Stimulated activated CD4-positive, alpha-beta T cell treated with anti-CD3 and anti-CD28 coated beads, TNF-alpha, amount 100 ng/mL, for 24 hours (primary cell): ENCODE results near the gene ZNF774.
"Not testable (repeated sequence)": the region's sequence is repeated elsewhere in the genome, so short reads cannot be mapped to it uniquely, and the experiment has no call there.

Source experiments
- DNase-seq, 3 experiments: peaks; one replicate each; pipeline ENCODE4 v3.0.0-alpha.2; 2020; ENCODE audit warnings: low read depth in 3 of 3

The ZNF774 gene

DNA sequence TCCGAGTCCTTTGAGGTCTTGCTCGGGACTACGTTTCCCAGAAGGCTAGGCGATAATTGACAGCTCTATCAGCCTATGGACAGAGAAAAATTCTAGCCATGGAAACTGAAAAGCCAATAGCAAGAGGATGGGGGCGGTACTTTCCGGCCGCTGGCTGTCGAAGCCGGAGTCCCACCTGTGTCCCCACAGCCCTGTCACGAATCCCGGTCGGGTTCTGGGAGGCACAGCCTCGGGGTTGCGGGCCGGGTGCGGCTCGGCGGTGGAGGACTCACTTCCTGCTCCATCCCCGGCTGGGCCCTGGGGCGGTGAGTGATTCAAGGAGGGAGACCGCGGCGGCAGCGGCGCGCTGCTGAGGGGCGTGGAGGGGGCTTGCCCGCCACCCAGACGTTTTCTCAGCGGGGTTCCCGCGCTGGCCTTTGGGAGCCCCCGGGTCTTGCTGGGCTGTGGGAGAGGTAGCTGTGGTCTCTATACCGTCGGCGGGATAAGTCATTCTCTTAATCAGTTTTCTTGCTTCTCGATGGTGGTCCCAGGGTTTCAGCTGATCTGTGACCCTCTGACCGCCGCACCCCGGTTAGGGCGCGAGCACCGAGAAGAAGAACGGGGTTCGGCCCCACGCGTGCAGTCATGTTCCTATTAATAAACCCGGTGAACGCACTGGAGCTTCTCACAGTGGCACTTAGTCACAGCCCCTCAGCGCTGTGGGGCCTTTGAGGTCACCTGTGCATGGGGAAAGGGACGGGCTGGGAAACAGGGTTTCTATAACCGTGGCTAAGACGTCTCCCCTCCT is at the start of gene ZNF774:
TSS of gene ZNF774 (plus strand) at position 178 of the 787 bp plus-strand sequence. CDS start 2,377 bp downstream, outside the sequence.
- peak; percentile 77 to 91 (median 82) for DNase-seq

DNA sequence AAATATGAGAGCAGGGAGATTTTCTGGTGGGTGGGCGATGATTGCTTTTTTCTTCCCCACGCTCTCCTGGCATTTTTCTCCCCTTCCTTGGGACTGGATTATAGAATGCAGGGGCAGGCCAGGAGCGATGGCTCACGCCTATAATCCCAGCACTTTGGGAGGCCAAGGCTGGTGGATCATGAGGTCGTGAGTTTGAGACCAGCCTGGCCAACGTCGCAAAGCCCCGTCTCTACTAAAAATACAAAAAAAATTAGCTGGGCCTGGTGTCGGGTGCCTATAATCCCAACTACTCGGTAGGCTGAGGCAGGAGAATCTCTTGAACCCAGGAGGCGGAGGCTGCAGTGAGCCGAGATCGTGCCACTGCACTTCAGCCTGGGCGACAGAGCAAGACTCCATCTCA is 46.7 kb upstream of the ZNF774 start:
- not testable (repeated sequence) for DNase-seq

DNA sequence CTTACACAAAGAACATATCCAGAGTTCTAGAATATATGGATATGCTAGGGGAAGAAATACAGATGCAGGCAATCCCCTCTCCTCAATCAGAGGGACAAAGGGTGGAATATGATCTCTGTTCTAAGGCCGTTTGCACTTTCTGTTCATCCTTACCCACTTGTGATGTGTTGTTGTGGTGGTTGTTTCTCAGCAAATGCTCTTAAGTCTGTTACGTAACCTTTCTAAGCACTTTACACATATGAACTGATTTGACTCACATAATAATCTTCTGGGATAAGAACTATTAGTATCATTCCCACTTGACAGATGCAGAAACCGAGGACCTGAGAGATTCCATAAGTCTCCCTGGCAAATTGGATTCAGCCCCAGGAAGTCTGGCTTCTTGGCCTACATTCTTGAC is 46.2 kb upstream of the ZNF774 start:
- no peak for DNase-seq

DNA sequence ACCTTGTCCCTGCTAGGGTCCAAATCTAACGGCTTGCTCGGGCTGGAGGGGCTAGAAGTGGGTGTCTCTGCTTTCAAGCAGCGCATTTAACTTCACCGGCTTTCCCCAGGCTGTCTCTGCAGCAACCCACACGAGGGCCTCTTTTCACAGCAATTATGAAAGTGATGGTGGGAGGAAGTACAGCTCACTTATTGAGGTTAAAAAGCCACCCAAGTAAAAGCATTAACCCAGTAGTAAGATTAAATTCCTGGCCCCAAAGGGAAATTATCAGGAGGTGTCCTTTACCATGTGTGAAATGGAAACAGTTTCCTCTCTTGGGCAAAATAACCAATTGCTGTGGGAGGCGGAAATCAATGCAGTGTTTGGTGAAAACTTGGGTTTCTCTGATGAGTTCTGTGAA is 45.5 kb upstream of the ZNF774 start:
- DNase-seq, result peak in 2 of 3 experiments; percentile 24 to 30

DNA sequence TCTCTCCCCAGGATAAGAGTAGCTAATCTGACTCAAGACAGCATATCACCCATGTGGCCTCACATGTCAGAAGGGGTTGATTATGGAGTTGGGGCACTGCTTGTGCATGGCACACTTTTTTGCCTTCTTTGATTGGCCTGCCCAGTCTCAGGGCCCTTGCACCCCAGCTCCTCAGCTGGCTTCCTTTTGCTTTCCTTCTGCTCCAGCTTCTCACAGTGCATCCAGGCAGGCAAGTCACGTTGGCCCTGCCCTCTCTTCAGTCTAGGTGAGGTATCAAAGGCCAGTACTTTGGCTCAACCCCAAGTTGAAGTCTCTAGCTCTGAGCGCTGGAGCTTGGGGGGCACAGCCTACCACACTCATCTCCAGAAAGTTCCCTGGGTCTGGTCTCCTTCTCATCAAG is 44.4 kb upstream of the ZNF774 start:
- no peak for DNase-seq

DNA sequence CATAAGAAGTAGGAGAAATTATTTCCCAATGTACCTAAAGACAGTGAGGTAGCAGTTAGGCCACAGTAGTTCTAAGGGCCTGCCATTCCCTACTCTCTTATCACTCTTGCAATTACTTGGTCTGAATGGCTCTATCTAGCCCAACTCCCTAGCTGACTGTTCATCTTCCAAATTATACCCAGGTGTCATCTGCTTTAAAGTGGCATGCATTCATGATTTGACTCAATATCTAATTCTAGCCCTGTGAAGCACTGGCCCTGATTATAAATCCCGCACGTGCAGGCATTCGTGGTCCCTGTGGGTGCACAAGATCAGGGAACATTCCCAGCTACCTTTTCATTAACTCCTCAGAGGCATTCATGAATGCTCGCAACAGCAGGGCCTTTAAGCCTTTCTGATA is 43.1 kb upstream of the ZNF774 start:
- DNase-seq, result no peak

DNA sequence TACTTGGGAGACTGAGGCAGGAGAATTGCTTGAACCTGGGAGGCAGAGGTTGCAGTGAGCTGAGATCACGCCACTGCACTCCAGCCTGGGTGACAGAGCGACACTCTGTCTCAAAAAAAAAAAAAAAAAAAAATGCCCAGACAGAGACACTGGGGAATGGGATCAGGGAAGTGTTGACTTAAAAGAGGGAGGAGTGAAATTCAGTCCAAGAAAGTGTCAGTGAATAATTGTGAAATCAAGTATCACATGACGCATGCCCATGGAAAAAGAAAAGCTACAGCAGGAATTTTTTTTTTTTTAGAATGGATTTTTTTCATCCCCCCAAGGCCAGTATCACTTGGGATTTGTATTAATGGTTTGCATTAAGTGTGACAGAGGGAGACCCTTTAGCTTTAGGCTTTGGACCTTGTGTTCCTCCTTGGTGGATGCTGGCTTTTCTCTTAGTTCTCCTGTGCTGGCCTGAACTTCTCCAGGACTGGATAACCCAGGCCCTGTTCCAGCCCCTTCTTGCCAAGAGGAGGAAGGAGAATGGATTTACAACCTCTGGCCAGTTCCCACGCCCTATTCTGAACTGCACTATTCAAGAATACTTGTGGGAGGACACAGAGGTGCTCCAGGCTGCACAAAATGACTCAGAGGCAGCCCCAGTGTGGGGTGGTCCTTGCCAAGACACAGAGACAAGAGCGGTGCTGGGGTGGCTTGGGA is 36.7 kb upstream of the ZNF774 start:
- DNase-seq, result no peak

DNA sequence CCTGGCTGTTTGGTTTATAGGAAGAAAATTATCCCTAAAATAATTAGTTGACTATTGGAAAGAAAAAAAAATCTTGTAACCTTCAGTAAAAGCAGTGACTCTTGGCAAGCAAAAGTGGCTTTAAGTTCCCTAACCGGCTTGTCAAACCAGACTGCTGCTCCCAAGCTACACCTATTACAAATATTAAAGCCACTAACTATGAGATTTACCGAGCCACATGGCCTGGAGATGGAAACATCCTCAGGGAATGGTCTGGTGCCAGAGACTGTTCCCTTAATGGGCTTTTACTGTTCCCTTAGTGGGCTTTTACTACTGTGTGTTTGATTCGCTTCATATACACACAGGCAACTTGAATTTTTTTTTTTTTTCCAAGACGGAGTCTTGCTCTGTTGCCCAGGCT is 35.9 kb upstream of the ZNF774 start:
- no peak for DNase-seq

DNA sequence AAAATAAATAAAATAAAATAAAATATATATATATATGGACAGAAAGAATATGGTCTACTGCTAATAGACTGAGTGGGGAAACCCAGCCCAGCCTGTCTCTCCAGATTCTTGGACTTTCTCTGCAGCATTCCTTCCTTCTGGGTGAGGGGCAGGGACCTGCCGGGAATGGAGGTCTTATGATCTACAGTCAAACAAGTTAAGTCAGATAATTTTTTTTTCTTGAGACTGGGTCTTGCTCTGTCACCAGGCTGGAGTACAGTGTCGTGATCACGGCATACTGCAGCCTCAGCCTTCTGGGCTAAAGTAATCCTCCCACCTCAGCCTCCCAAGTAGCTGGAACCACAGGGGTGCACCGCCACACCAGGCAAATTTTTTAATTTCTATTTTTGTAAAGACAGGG is 33.5 kb upstream of the ZNF774 start:
- DNase-seq, result no peak

DNA sequence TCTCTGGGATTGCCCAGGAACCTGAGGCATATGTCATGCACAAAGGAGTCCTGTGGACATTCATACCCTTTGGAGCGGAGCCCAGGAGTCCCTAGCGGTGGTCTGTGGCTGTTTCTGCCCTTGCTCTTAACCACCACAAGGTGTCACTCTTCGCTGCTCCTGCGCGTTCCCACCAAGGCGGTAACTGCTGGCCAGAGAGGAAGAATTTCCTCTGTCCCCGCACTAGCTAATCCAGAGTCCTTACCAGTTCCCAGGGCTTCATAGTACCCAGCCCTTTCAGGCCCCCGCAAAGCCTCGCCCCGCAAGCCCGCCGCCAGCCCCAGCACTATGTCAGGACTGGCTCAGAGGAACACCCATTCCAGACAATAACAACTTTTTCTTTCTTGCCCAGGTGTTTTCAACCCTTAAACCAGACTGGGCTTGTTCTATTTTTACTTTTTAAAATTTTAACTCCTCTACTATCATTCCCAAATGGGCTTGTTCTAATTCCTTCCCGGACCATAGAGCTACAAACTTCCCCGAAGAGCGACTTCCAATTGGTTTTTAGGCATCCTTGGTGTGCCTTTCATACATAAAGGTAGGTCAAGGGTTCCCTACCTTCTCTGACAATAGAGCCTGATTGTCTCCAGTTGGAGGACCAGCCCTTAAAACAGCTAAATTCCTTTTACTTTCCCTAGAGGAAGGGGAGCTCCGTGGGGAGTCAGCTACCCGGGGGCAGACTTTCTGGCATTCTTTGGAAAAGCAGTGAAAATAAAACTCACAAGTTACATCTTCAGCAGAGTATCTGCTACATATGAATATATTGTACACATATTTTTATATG is 31.8 kb upstream of the ZNF774 start:
- peak; percentile 47 to 56 (median 48) for DNase-seq

DNA sequence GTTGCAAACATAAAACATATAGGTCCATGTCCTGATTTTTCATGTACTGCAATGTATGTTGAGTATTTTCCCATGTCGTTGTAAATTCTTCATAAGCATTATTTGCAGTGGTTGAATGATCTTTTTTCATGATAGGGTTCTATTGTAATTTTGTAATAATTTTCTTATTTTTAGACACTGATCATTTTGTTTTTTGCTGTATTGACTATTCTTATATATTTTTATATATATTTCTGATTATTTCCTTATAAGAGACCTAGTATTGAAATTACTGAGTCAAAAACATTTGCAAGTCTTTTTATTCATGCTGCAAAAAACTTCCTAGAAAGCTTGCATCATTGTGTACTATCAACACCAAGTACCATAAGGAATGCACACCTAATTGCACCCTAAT is 31.2 kb upstream of the ZNF774 start:
- no peak for DNase-seq

DNA sequence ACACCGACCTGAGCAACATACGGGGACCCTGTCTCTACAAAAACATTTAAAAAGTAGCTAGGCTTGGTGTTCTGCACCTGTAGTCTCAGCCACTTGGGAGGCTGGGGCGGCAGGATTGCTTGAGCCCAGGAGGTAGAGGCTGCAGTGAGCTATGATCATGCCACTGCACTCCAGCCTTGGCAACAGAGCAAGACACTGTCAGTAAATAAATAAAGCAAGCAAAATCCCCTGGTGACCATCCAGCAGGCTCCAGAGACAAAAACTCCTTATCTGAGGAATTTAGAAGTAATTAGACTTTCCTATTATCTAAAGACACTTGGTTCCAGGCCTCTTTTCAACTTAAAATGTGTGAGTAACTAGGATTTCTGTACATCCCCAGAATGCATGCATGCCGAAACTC is 29.5 kb upstream of the ZNF774 start:
- DNase-seq, result no peak

DNA sequence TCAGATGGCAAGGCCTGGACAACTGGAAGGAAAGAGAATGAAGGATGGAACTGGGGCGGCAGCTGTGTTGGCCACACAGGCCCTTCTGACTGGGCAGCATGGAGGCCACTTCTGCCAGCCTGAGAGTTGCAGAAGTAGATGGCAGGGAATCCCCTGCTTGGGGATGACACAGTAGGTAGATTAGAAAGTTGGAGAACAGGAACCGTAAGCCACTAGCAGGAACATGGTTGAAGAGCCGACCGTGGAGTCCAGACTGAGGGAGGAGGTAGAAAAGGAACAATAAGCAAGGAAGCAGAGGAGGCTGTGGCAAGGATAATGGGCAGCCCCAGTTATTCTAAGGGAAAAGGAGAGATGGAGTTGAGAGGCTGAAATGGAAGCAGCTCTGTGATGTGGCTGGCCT is 26.4 kb upstream of the ZNF774 start:
- no peak for DNase-seq

DNA sequence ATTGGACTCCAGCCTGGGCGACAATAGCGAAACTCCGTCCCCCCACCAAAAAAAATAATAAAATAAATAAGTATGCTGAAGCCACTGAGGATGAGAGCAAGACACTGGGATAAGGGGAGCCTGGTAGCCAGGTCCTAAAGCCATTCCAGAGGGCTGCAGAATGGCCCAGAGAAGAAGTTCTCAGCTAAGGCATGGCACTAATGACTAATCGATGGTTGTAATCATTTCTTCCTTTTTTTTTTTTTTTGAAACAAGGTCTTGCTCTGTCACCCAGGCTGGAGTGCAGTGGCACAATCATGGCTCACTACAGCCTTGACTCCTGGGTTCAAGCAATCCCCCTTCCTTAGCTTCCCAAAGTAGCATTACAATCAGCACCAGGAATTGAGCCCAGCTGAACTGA is 25.6 kb upstream of the ZNF774 start:
- no peak for DNase-seq

DNA sequence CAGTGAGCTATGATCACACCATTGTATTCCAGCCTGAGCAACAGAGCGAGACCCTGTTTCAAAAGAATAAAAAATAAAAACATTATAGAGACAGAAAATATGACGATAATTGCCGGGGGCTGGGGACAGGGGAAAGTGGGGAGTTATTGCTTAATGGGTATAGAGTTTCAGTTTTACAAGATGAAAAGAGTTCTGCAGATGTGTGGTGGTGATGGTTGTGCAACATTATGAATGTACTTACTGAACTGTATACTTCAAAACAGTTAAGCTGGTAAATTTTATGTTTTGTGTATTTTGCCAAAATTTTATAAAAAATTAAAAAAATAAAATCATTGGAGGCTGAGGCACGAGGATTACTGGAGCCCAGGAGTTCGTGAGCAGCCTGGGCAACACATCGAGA is 24.8 kb upstream of the ZNF774 start:
- DNase-seq, result no peak

DNA sequence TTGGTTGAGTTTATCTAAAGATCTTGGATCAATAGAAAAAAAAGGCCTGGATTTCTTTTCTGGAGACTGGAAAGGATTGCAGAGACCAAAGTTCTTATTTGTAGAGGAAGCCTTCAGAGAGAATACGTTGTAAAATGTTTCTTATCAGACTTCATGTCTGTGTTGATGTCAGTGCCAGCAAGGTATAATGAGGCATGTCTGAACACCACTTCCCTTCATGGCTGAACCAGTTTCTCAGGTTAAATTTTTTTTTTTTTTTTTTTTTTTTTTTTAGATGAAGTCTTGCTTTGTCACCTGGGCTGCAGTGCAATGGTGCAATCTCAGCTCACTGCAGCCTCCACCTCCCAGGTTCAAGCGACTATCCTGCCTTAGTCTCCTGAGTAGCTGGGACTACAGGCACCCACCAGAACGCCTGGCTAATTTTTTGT is 17.8 kb upstream of the ZNF774 start:
- no peak for DNase-seq

DNA sequence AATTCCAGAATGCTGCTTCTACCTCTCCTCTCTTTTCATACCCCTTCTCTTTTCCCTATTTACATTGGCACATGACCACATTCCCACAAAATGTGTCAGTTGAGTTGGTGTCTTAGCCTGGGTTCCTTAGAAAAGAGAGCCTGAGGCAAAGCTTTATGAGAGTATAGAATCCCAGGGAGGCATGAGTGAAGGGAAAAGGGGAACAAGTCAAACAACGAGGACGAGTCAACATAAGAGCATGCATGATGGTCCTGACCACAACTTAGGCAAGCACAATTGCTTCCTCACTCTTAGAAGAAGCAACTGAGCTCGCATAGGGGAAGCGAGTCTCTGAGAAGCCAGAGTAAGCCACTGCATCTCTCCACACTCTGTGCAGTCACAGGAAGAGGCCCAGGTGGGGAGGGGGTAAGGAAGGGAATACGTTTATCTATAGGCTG is 15.4 kb upstream of the ZNF774 start:
- DNase-seq, result no peak

DNA sequence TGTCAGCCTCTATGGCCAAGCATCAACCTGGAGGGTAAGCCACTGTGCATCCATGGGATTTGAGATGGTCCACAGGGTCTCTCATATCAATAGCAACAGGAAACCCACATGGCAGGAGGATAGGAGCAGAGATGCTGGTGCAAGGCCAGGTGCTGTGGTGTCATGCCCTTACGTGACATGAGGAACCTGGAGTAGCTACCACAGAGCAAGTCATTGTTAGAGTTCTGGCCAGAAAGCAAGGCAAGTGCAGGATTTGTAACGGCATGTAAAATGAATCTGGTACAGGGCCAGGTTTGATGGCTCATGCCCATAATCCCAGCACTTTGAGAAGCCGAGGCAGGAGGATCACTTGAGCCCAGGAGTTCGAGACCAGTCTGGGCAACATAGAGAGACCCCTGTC is 14.8 kb upstream of the ZNF774 start:
- DNase-seq, result no peak

DNA sequence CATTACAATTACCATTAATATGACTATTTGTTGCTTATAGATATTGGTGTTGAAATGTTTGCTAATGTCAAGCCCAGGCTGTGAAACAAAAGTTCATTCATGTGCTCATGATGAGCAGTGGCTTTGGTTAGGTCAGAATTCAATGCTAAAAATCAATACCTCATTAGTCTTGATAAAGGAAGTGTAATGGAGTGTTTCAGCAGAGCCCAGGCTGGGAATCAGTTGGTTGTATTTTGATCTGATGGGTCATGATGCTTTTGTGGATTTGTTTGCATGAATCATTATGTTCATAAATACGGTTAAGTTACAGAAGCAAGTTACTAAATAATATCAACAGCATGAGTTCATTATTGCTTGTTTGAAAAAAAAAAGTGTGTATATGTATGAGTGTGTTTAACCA is 13.6 kb upstream of the ZNF774 start:
- no peak for DNase-seq

DNA sequence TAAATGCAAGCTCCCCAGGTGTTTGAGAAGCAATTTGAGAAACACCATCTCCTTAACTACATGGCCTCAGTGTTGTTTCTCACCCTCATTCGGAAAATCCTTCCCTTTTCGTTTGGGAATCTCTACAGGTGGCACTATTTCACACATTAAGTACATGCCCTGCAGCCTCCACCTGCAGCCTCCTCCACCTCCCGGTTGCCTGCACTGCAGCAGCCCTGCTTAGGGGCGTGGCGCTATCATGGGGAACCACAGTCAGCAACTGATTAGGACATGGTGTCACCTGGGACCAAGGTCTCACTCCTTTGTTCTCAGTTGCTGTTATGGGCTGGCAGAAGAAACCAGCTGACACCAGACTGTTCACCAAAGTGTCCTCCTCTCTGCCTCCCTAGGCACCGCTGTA is 11.7 kb upstream of the ZNF774 start:
- DNase-seq, result no peak

DNA sequence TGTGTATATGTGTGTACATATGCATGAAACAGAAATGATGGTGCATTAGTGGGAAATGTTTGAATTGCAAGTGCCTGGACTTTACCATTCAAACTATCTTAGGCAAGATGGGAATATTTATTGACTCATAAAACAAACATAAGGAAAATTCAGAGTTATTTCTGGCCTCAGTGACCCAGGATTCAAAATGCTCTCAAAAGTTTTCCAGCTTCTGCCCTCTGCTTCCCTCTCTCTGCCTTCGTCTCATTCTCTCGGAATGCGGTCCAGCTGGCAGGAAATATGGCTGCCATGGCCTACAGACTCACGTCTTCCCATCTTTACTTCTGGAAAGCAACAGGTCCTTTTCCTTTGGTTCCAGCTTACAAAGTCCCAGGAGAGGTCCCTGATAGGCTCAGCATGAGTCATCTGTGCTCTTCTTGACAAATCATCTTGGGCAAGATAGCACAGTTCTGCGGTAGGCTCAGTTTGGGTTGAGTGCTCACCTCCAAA is 8.7 kb upstream of the ZNF774 start:
- no peak for DNase-seq

DNA sequence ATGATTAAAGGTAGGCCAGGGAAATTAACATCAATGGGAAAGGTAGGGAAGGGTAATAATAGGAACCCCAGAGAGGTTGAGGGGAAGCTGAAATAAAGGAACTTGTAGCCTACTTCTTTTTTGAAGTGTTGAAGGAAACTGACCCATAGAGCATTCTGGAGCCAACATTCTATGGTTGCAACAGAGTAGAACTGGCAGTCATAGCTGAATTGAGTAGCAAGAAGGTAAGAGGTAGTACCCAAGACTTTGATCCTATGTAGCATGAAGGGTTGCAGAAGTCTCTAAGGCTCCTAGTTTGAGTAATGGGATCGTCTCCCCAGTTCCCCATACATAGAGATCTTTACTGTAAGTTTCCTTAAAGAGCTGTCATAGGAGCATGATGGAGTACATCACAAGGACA is 7.4 kb upstream of the ZNF774 start:
- no peak for DNase-seq
